Measurements from ENCODE around the gene ABCB7. TPM values are rescaled to one million over a fixed set of nuclear protein-coding genes. Genes with fewer than 3 reads are reported as not detected.
"Not testable (repeated sequence)": the region's sequence is repeated elsewhere in the genome, so short reads cannot be mapped to it uniquely, and the experiment has no call there.

The ABCB7 gene
- total and polyA plus RNA-seq, 2 of the 4 experiments (the other 2 are of a cell fraction) = 9.3 to 15.8 TPM

DNA sequence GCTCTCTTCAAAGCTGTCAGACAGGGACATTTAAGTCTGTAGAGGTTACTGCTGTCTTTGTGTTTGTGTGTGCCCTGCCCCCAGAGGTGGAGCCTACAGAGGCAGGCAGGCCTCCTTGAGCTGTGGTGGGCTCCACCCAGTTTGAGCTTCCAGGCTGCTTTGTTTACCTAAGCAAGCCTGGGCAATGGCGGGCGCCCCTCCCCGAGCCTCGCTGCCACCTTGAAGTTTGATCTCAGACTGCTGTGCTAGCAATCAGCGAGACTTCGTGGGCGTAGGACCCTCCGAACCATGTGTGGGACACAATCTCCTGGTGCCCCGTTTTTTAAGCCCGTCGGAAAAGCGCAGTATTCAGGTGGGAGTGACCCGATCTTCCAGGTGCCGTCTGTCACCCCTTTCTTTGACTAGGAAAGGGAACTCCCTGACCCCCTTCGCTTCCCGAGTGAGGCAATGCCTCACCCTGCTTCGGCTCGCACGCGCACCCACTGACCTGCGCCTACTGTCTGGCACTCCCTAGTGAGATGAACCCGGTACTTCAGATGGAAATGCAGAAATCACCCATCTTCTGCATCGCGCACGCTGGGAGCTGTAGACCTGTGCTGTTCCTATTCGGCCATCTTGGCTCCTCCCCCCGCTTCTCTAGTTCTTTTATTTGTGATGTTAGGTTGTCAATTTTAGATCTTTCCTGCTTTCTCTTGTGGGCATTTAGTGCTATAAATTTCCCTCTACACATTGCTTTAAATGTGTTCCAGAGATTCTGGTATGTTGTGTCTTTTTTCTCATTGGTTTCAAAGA is 32.5 kb upstream of the ABCB7 start:
- H3K4me1 ChIP-seq (ENCODE audit: control insufficient read depth, insufficient read depth, low read length); intact Hi-C loops (cut with micrococcal nuclease); H3K14ac ChIP-seq (replicated peaks; ENCODE audit: low read depth, low read length); H2BK20ac ChIP-seq (ENCODE audit: low read depth, low read length); CTCF ChIA-PET; H4K8ac ChIP-seq (ENCODE audit: low read depth in 2 of 2, low read length in 2 of 2); BruUV-seq (replicated peaks); H3K9ac ChIP-seq (ENCODE audit: low read depth, low read length); H2BK15ac ChIP-seq (ENCODE audit: low read depth, low read length); H3K27ac ChIP-seq (ENCODE audit: insufficient read depth, low read length); H3K9me3 ChIP-seq (ENCODE audit: control insufficient read depth, insufficient read depth, low read length); H2AK5ac ChIP-seq (ENCODE audit: low read depth, low read length); H3K27me3 ChIP-seq (ENCODE audit: control insufficient read depth, insufficient read depth, low read length); H3K9me1 ChIP-seq (ENCODE audit: insufficient read depth, low read length); H2AFZ ChIP-seq (replicated peaks; ENCODE audit: low read length, poor library complexity); H3K36me3 ChIP-seq (ENCODE audit: control insufficient read depth, insufficient read depth, low read length); H3K23ac ChIP-seq (ENCODE audit: low read depth, low read length); H4K20me1 ChIP-seq (ENCODE audit: insufficient read depth, low read length); H3K4me3 ChIP-seq (ENCODE audit: insufficient read depth, low read depth, low read length); POLR2A ChIA-PET (ENCODE audit: unreplicated experiment); in situ Hi-C loops (cut with MboI; ENCODE audit: low sequenced_read_pairs); H2BK5ac ChIP-seq (ENCODE audit: low read depth, low read length, poor library complexity, severe bottlenecking); H4K5ac ChIP-seq (ENCODE audit: low read depth, low read length); H3K4ac ChIP-seq (ENCODE audit: low read depth, low read length); H4K91ac ChIP-seq (ENCODE audit: insufficient read depth, low read depth, low read length); H3K18ac ChIP-seq (ENCODE audit: low read depth, low read length); H2AK9ac ChIP-seq (replicated peaks; ENCODE audit: low read depth, low read length, poor library complexity); H3K56ac ChIP-seq (ENCODE audit: extremely low read depth, insufficient read depth, low read length); H3K4me2 ChIP-seq (ENCODE audit: low read depth, low read length); H2BK120ac ChIP-seq (ENCODE audit: low read depth, low read length); dilution Hi-C loops (cut with HindIII; ENCODE audit: low sequenced_read_pairs, unreplicated experiment); DNase-seq; H3K79me1 ChIP-seq (ENCODE audit: low read depth in 1 of 2, low read length in 2 of 2); ATAC-seq (ENCODE audit: low read depth): not testable (repeated sequence)
- 65% methylated on average over 8 of the region's 27 CpGs; no CpG with 5 or more reads in 1 of the 2 experiments for WGBS, 2 experiments (ENCODE audit: extremely low coverage in 2 of 2, insufficient read length in 1 of 2)

All from IMR-90 (cell line).